ENCODE data around the gene MID1.

DNA sequence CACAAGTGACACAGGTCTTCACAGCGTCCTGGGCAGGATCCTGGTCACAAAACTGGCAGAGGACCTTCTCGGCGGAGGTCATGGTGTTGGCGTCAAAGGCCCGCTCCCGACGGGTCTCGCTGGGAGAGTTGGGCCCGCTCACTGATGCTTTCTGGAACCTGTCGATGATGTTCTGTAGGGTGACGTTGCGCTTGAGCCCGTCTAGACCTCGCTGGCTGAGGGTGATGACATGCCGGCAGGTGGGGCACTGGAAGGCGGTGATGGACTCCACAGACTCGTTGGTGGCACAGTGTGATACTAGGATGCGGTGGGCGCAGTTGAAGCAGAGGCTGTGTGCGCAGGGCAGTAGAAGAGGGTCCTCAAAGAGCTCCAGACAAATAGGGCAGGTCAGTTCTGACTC lies 53.2 kb downstream of the MID1 start:
- TF ChIP-seq, protein P1, sequence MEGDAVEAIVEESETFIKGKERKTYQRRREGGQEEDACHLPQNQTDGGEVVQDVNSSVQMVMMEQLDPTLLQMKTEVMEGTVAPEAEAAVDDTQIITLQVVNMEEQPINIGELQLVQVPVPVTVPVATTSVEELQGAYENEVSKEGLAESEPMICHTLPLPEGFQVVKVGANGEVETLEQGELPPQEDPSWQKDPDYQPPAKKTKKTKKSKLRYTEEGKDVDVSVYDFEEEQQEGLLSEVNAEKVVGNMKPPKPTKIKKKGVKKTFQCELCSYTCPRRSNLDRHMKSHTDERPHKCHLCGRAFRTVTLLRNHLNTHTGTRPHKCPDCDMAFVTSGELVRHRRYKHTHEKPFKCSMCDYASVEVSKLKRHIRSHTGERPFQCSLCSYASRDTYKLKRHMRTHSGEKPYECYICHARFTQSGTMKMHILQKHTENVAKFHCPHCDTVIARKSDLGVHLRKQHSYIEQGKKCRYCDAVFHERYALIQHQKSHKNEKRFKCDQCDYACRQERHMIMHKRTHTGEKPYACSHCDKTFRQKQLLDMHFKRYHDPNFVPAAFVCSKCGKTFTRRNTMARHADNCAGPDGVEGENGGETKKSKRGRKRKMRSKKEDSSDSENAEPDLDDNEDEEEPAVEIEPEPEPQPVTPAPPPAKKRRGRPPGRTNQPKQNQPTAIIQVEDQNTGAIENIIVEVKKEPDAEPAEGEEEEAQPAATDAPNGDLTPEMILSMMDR (IDR thresholded peaks at IDR 0.05; ENCODE audit: low read depth, low read length) = no peak
- no peak for TF ChIP-seq EZH2phosphoT487 (IDR thresholded peaks at IDR 0.05; ENCODE audit: low read depth)
